B cell (primary cell): ENCODE results near the gene TPI1.

Experiments
- CTCF ChIP-seq: fragments of 200-600 bp; IDR thresholded peaks from one replicate; pipeline ENCODE4 v1.8.0; 2022; ENCODE audit warnings: antibody characterized with exemption, mild to moderate bottlenecking
- EZH2 ChIP-seq: IDR thresholded peaks from 2 replicates; pipeline ENCODE4 v1.6.1; 2012; ENCODE audit warnings: borderline replicate concordance, low read depth, mild to moderate bottlenecking, moderate library complexity, low read length; ENCODE audit not compliant: insufficient read depth, poor library complexity, severe bottlenecking

- TF ChIP-seq CTCF: no peak
- no peak for TF ChIP-seq EZH2
Measured at GRCh38 chr12:6849427-6849826, 17.9 kb upstream of the TPI1 start.
